RCC 7860 (cell line): ENCODE results near the gene KAZN.
"Not testable (repeated sequence)": the region's sequence is repeated elsewhere in the genome, so short reads cannot be mapped to it uniquely, and the experiment has no call there.

Experiments
- DNase-seq: peaks from one replicate; pipeline ENCODE4 v3.0.0-alpha.2; 2015; ENCODE audit warnings: low spot score
- FAIRE-seq: peaks from 2 replicates; lab custom pipeline; 2012; peaks lifted over from hg19 to GRCh38; lab: Jason Lieb, UNC

Gene KAZN

DNA sequence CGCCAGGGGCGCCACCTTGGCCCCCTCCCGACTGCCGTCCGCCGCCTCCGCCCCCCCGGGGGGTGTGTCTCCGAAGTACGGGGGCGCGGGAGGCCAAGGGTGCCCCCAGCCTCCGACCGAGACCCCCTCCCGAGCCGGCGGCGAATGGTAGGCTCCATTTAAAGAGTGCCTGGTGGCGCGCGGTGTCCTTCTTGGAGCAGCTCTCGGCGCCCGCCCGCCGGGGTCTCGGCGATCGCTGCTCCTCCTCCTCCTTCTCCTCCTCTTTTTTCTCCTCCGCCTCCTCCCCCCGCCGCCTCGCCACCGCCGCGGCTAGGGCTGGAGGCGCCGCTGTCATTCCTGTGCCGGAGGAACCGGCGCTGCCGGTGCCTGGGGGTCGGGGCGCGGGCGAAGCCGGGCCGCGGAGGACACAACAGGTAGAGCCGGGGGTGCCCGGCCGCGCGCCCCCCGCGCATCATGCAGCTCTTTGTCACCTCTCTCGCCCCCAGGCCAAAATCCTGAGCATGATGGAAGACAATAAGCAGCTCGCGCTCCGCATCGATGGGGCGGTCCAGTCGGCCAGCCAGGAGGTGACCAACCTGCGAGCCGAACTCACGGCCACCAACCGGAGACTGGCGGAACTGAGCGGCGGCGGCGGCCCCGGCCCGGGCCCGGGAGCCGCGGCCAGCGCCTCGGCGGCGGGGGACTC is at the start of gene KAZN:
Gene KAZN (plus strand): TSS at position 188 of the 685 bp plus-strand sequence.
- peak; percentile 27 for DNase-seq
- no peak for FAIRE-seq

DNA sequence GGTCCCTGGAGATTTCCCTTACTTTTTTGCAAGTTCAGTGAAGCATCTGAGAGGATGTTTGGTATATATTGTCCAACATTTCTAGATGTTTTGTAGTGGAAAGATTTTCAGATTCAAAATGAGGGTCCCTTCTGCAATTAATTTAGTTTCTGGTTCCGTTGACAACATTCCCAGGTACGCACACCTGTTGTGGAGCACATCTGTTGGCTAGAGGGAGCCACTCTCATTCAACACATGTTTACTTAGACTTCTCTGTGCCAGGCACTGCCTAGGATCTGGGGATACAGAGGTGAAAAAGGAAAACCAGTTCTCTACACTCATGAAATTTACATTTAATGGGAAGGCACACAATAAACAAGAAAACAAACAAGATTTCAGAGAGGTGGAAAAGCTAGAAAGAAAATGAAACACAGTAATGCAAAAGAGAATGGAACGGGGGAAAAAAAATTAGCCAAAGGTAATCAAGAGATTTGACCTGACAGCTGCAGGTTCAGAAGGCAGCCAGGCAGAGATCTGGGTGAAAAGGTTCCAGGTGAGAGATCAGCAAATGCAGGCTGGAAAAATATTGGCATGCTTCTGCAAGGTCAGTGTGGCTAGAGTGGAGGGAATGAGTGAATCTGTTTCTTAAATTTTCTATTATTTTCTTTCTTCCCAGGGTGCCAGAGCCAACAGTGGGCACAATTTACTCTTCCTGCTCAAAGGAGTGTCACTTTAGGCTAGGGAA is 48.4 kb upstream of the KAZN start:
- DNase-seq (no peak), FAIRE-seq (peak; percentile 50)

DNA sequence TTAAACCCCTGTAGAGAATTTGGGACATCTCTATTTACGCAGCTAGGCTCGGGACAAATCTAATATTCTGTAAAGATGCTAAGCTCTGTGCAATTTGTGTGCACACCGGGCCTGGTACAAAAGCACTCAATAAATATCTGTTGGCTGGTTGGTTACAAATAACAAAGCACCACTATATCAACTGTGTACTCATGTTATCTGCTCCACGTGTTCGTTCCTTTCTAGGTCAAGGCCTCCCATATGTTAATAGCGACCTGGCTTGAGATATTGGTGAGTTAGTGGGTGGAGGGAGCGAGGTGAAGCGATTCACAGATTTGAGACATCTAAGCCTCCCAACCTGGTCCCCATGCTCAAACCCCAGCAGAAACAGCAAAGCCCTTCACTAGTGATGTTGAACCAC is 47.1 kb upstream of the KAZN start:
- DNase-seq (no peak), FAIRE-seq (no peak)

DNA sequence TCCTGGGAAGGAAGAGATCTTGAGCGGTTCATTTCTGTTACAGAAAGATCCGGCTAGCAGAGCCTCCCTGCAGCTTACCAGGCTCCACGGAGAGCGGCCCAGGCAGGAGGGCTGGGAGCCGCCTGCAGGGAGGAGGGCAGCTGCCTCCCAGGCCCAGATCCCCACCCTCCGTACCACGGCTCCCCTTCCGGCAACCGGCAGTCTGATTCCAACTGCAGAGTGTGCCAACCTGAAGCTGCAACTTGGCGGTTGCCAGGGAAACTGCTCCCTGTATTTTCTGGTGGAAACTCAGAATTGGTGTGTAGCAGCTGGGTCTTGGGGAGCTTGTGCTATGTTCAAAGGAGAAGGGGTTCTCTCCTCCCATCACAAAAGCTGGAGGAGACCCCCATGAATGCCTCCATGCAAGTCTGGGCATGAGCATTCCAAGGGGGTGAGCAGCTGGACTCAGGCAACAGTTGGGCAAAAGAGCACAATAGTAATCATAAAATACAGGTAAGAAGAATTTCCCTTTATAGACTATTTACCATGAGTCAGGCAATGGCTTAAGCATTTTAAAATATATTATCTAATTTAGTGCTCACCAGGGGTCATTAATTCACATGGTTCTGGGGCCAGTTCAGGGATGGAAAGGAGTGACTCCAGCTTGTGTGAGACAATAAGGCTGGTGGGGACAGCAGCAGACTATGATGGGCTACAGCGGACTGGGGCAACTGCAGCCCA is 46.1 kb upstream of the KAZN start:
- DNase-seq (peak; percentile 16), FAIRE-seq (no peak)

DNA sequence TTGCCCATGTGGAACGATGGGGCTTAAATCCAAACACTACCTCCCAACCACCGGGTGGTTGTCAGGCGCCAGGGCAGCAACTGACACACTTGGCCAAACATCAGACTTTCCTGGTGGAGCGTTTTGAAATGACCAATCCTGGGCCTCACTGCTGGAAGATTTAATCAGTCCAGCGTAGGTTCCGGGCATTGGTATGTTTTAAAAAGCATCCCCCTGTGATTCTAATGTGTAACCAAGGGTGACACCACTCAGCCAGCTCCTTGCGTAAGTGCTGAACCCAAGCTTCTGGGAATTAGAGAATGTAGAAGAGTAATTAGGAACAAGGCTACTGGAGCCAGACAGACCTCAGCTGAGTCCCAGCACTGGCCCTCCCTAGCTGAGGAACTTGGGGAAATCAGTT is 44.8 kb upstream of the KAZN start:
- DNase-seq (peak; percentile 93), FAIRE-seq (peak; percentile 96)

DNA sequence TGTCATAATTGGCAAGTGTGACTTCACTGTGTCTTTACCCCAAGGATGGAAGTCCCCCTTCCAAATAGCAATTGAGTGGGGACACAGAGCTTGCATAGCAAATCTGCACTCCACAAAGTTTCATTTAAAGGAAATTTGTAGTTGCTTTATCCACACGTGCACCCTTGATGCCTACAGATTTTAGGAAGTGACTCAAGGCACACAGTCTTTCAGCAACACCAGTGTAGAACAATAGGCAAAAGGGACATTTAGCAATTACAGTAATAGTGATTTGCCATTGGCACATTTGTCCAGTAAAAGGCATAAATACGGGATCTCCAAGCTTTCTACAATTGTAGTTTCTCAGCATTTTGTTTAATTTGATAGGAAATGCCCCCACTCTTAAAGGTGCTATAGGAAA is 43.4 kb upstream of the KAZN start:
- FAIRE-seq (no peak), DNase-seq (no peak)

DNA sequence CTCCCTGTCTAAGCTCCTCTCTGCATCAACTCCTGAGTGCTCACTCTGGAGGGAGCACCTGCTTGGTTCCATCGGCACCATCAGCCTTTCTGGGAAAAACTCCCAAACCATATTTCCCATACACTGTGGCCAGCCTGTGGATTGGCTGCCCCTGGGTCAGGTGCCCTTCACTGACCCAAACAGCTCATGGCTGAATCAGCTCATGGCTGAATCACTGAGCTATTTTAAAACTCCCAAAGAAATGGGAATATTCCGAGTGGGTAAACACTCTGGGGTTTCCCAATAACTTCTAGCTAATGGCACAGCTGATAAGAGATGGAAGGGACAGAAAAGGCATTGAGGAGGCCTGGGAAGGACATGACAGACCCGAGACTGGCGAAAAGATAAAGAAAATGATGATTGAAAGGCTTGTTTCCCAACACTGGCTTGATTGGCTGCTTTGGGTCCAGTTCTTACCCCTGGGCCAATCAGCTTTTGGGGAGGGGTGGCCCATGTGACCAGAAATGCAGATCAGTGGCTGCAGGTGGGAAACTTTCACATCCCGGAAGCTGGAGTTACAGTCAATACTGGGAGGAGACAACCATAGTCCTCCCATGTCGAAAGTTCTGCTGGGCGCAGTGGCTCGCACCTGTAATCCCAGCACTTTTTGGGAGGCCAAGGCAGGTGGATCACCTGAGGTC is 37.3 kb upstream of the KAZN start:
- FAIRE-seq (peak; percentile 55), DNase-seq (peak; percentile 38)

DNA sequence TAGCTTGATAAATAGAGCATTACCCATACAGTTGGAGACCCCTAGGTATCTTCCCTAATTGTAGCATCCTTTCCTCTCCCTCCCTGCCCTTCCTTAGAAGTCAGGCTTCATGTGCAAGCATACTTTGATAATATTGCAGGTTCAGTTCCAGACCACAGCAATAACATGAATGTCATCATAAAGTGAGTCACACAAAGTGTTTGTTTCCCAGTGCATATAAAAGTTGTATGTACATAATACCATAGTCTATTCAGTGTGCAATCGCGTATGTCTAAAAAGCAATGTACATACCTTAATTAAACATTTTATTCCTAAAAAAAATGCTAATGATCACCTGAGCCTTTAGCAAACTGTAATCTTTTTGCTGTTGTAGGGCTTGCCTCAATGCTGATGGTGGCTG is 33.4 kb upstream of the KAZN start:
- no peak for DNase-seq
- no peak for FAIRE-seq

DNA sequence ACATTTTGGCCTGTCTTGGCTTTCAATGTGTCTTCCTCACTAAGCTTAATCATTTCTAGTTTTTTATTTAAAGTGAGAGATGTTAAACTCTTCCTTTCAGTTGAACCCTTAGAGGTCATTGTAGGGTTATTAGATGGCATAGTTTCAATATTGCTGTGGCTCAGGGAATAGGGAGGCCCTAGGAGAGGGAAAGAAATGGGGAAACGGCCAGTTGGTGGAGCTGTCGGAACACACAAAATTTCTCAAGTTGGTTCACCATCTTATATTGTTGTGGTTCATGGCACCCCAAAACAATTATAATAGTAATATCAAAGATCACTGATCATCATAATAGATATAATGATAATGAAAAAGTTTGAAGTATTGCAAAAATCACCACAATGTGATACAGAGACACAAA is 31.4 kb upstream of the KAZN start:
- FAIRE-seq: no peak
- no peak for DNase-seq

DNA sequence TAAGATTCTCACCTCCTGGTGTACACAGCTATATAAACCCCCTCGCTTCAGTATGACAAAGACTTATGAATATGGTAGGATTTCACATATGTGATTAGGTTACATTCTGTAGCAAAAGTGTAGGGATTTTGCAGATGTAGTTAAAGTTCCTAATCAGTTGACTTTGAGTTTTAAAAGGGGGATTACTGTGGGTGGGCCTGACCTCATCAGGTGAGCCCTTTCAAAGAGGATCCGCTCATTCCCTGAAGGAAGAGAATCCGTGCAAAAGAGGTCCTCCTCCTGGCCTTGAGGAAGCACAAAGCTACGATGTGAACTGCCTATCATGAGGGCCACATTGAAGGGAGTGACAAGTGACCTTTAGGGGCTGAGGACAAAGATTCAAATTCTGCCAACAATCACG is 30.6 kb upstream of the KAZN start:
- no peak for DNase-seq

DNA sequence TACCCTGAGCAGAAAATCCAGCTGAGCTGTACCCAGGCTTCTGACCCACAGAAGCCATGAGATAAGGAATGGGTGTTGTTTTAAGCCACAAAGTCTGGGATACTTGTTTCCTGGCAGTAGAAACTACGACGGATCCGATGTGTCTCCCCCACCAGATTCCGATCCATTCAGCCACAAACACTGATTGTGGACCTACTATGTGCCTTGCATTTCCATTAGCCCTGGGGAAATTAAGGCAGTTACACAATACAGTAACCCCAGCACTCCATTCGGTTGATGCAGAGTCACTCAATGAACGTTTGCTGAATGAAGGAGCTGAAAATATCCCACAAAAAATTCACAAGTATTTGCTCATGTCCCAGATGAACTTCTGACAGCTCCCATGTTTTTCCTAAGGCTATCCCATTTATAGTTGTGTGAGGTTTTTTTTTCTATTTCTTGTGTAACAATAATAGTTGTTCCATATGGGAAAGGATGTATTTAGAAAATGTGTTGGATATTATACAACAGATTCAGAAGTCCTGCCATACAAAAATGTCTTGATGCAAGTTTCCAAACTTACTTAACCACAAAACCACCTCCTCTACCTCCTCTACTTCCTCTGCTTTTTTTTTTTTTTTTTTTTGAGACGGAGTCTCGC is 29.6 kb upstream of the KAZN start:
- FAIRE-seq: no peak
- no peak for DNase-seq

More for the DNA sequence above, 30.6 kb upstream of the KAZN start:
- FAIRE-seq: no peak

DNA sequence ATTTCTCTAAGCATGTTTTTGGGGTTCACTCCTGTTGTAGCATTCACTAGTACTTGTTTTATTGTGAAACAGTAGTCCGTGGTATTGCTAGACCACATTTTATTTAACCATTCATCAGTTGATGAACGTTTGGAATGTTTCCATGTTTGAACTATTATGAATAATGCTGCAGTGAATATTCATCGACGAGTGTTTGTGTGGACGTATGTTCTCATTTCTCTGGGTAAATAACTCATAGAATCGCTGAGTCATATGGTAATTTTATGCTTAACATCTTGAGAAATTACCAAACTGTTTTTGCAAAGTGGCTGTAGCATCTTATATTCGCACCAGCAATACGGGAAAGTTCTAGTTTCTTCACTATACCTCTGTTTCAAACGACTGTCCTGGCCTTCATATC is 28.0 kb upstream of the KAZN start:
- FAIRE-seq: no peak

DNA sequence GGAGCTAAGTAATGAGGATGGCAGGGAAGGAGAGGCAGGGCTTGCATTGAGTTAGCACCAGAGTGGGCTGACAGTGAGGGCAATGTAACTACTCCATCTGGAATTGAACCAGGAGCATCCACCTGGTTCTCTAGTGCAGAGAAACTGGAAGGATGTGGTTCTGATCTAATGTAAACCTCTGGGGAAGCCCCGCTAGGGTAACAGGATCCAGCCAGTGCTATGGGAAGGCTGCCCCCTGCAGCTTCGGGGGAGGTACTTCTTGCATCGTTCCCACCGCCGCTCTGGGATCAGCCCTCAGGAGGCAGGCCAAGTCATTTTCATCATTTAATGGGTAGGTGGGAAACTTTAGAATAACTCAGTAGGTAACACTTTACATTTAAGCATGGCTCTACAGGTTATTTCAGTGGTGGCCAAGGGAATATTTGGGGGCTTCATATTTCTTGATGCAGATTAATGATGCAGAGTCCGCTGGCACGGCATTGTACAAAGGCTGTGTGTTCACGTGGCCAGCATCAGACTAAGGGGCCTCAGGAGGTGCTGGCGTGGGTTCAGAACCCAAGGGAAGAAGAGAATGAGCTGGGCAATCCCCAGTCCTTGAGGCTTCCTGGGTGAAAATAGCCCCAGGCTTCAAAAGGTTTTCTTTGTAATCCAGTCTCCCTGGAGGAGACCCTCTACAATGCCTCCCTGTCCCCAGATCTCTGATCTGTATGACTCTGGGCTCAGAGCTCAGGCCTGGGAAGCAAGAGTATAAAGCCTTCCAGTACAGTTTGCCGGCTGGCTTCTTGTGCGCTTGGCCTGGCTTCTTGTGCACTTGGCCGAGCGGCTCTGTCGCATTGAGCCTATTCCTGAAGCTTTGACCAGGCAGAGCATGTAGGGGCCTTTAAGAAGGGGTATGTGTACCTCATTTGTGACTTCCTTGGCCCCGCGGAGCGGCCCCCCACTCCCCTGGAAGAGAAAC is 26.4 kb upstream of the KAZN start:
- no peak for DNase-seq
- no peak for FAIRE-seq

More for the DNA sequence above, 28.0 kb upstream of the KAZN start:
- DNase-seq: no peak

DNA sequence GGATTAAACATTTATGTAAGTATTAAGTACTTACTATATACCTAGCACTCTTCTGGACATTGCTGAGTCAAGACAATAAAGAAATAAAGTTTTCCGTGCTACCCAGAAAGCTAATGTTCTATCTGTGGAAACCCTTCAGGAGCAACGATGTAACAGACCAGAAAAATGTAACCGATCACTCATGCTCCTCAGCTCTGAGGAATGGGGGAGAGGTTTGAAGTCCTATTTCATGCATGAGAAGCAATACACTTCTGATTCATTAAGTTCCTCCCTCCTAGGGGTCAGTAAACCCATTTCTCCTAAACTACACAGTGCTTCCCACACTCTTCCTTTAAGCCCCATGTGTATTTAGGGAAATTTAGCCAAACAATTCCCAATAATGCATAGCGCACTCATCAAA is 25.6 kb upstream of the KAZN start:
- FAIRE-seq: no peak
- no peak for DNase-seq

DNA sequence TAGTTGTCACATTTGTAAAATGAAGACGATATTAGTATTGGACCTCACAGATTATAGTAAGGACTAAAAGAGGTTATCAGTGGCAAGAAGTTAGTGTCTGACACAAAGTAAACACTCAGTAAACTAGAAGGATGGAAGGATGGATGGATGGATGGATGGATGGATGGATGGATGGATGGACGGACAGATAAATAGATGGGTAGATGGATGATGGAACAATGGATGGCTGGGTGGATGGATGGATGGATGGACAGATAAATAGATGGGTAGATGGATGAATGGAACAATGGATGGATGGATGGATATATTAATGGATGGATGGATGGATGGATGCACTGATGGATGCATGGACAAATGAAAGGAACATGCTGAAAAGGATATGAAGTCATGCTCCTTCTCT is 22.3 kb upstream of the KAZN start:
- no peak for FAIRE-seq
- DNase-seq: no peak

DNA sequence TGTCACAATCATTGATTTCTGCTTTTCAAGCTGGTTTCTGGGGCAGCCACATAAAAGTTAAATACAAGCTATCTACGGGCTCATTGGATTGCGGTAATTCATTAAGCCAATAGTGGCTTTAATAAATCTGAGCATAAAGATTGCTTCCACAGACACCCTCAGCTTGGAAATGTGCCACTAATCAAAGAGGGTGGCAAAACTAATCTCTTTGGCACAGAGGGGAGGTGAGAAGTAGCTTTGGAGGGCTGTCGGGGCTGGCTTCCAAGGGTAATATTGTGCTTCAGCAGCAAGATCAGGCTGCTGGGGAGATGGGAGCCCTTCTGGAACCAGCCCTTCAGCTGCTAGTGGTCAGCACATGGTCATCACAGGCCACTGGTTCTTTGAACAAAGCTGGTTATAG is 21.2 kb upstream of the KAZN start:
- no peak for FAIRE-seq
- no peak for DNase-seq

DNA sequence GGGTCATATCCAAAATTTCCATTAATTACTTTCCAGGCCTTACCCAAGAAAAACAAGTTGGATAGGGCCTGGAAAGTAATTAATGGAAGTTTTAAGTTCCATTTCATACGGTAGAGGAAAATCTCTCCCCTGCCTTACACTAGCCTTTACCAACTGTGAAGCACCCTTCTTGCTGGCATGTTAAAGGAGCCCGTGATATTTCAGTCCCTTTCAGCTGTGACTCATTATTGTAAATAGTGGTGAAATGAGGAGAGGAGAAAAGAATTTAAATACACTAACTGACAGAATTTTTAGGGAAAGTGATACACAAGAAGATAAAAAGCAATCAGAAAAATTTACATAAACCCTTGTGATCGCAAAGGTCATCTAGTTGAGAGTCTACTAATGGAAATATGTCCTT is 20.3 kb upstream of the KAZN start:
- FAIRE-seq (peak; percentile 35), DNase-seq (peak; percentile 42)

DNA sequence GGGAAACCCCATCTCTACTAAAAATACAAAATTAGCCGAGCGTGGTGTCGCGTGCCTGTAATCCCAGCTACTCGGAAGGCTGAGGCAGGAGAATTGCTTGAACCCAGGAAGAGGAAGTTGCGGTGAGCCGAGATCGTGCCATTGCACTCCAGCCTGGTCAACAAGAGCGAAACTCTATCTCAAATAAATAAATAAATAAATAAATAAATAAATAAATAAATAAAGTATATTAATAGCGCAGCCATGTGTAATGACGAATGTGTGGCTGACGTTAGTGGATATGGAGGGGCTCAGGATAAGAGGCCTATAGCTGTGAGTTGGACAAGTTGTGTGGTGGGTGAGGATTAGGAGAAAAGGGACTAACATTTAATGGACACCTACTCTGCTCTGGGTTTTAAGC is 18.2 kb upstream of the KAZN start:
- FAIRE-seq, DNase-seq: not testable (repeated sequence)

DNA sequence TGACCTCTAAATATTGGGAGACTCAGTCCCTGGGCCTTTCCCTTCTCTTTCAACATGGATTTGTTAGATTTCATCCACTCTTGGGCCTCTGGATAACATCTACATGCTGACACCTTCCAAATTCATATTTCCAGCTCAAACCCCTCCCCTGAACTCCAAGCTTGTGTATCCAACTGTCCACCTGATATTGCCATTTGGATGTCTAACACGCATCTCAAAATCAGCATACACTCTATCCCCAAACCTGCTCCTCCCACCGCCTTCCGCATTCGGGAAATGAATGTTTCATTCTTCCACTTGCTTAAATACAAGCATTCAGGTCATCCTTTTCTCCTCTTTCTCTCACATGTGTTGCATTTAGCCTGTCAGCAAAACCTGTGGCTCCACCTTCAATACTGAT is 17.5 kb upstream of the KAZN start:
- FAIRE-seq (no peak), DNase-seq (no peak)

DNA sequence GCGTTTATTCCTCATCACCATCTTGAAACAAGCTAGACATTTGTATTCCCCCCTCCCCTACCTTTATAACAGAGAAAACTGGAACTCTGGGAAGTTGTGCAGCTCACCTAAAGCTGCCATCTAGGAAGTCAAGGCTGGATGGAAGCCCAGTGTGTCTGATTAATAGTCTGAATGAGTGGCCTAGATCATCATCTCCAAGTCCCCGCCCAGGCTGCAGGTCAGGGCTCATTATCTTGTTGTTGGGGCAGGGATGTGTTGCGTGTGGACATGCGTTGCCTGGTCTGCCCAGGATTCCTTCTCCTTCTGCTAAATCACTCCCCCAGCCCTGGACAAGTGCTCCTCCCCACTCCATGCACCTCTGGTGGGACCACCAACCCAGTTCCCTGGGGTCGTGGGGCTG is 14.7 kb upstream of the KAZN start:
- DNase-seq: no peak
- no peak for FAIRE-seq
